ENCODE measurements around the gene CLDN6. TPM values are rescaled to one million over a fixed set of nuclear protein-coding genes. Genes with fewer than 3 reads are reported as not detected.

The CLDN6 gene
- total and polyA plus RNA-seq, 9 donors, result 1.8 TPM; not detected in 8

DNA sequence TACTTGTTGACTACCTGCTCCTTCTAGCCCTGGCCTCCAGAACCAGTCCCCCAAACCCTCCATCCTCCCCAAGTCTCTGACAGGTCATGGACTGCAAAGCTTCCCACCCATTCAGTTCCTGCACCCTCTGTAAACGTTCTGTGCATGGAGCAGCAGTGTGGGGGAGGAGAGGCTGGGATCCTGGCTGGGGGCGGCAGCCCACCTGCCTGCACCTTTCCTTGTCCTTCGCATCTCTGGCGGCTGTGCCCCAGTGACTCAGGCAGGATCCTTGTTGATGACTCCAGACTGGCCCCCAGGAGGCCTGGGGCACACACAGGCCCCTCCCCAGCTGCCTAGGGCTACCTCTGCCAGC lies 36.1 kb downstream of the CLDN6 start:
- H3K9me3 ChIP-seq, result no peaks in the 10 kb centered on the region
- intact Hi-C loops (cut with DNase I), result no loop called here
- H3K27ac ChIP-seq, result no peak overlapping the region
- no peak overlapping the region for H3K4me3 ChIP-seq
- H3K36me3 ChIP-seq, result no peaks in the 10 kb centered on the region
- TF ChIP-seq, protein P1, sequence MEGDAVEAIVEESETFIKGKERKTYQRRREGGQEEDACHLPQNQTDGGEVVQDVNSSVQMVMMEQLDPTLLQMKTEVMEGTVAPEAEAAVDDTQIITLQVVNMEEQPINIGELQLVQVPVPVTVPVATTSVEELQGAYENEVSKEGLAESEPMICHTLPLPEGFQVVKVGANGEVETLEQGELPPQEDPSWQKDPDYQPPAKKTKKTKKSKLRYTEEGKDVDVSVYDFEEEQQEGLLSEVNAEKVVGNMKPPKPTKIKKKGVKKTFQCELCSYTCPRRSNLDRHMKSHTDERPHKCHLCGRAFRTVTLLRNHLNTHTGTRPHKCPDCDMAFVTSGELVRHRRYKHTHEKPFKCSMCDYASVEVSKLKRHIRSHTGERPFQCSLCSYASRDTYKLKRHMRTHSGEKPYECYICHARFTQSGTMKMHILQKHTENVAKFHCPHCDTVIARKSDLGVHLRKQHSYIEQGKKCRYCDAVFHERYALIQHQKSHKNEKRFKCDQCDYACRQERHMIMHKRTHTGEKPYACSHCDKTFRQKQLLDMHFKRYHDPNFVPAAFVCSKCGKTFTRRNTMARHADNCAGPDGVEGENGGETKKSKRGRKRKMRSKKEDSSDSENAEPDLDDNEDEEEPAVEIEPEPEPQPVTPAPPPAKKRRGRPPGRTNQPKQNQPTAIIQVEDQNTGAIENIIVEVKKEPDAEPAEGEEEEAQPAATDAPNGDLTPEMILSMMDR (IDR thresholded peaks at IDR 0.05), result no peak
- TF ChIP-seq POLR2A (IDR thresholded peaks at IDR 0.05) (no peak), EP300 (IDR thresholded peaks at IDR 0.05) (no peak)
- H3K4me1 ChIP-seq (ENCODE audit: insufficient read depth), result peaks cover 8% of the 10 kb centered on the region
- no peaks in the 10 kb centered on the region for H3K27me3 ChIP-seq
- no peak for DNase-seq
- WGBS, 3 donors, result 59 to 66% (median 60%) methylated on average over 4 of the region's 4 CpGs

DNA sequence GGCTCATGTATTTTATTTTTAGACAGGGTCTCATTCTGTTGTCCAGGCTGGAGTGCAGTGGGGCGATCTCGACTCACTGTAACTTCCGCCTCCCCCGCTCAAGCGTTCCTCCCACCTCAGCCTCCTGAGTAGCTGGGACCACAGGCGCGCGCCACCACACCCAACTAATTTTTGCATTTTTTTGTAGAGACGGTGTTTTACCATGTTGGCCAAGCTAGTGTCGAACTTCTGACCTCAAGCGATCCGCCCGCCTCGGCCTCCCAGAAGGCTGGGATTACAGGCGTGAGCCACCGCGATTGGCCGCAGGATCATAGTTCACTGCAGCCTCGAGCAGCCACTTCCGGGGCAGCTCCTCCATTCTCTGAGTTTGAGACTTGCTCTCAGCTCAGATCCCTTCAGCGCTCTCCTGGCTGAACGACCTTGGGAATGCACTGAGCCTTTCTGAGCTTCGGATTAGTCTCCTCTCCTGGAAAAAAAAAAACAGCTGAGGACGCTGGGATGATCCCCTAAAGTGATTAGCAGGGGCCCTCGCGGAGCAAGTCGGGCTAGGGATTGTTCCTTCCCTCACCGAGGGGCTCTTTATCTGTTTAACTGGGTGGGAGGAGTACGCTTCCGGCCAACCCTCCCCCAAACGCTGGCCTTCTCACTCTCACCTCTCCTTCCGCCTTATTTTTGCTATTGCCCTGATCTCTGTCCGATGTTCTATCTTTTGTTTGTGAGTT lies 36.6 kb downstream of the CLDN6 start:
- Histone ChIP-seq H3K9me3 (no peaks in the 10 kb centered on the region), H3K4me1 (ENCODE audit: insufficient read depth) (peaks cover 8% of the 10 kb centered on the region), H3K27ac (no peak overlapping the region), H3K36me3 (no peaks in the 10 kb centered on the region), H3K27me3 (no peaks in the 10 kb centered on the region), H3K4me3 (peak overlapping the region; percentile 77)
- 20 to 32% (median 29%) methylated on average over 33 of the region's 33 CpGs for WGBS, 3 donors
- TF ChIP-seq EP300 (IDR thresholded peaks at IDR 0.05), result no peak
- TF ChIP-seq POLR2A (IDR thresholded peaks at IDR 0.05), result no peak
- TF ChIP-seq, protein P1 (IDR thresholded peaks at IDR 0.05), result no peak
- no peak for DNase-seq
- intact Hi-C loops (cut with DNase I), result no loop called here

DNA sequence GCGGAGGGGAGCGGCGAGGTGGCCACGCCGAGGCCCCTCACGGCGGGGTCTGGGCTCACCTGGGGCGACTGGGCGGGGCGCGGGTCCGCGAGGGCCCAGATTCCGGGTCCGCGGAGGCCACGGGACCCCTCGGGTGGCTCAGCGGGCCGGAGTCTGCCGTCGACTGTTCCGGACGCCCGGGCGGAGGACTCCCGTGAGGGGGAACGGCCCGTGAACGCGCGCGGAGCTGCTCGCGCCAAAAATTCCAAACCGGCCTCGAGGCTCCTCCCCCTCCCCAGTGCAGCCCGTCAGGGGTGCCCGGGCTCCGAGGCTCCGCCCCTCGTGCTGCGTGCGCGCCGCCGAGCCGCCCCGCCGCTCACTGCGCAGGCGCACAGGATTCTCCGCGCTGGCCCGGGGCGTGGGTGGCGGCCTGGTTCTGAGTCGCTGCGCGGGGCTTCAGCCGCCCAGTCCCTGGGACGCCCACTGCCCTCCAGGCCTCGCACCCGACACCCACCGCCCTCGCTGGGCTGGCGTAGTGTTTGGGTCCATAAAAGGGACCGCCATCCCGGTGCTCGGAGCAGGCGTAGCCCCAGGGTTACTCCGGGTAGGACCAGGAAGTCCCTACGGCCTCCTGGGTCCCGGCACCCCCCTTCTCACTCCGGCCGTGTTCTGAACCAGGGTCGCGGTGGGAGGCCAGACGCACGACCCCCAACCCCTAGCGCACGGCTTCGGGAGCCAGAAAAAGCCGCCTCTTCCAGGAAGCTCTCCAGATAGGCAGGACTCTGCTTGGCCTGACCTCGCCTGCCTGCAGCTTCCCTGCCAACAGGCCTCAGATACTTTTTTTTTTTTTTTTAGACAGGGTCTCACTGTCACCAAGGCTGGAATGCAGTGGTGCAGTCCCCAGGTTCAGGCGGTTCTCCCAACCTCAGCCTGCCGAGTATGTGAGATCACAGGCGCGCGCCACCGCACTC lies 37.5 kb downstream of the CLDN6 start, which contains the start of gene PKMYT1:
Gene PKMYT1, minus strand, starts transcription at position 220 of the 950 bp plus-strand sequence. CDS start 789 bp downstream, outside the sequence.
- WGBS, 3 donors, result 4 to 9% (median 8%) methylated on average over 55 to 91 of the region's 91 CpGs
- TF ChIP-seq, protein P1 (IDR thresholded peaks at IDR 0.05), result no peak
- TF ChIP-seq POLR2A (IDR thresholded peaks at IDR 0.05), result peak; percentile 91
- no peak for TF ChIP-seq EP300 (IDR thresholded peaks at IDR 0.05)
- intact Hi-C loops (cut with DNase I), result no loop called here

DNA sequence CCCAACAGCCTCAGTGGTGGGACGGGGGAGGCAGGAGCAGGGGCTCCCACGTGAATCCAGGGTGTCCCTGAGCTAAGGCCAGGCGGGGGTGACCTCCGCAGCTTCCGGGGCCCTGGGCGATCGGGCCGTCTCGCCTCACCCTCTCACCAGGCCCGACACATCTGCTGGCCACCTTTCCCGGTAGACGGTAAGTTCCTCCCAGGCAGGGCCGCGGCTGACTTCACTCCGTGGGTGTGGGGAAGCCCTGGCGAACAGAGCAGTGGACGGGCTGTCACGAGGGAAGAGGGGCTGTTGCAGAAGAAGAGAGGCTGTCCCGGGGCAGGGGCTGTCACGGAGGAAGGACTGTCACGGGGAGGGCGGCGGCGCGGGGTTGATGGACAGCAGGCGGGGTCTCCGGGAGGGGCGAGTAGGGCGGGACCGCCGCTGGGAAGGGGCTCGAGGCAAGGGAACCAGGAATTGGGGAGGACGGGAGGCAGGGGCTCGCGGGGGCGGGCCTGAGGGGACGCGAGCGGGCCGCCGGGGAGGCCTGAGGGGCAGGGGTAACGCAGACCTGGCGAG lies 38.2 kb downstream of the CLDN6 start:
- Histone ChIP-seq H3K9me3 (no peaks in the 10 kb centered on the region), H3K27ac (no peak overlapping the region), H3K4me3 (peak overlapping the region; percentile 77), H3K27me3 (no peaks in the 10 kb centered on the region), H3K36me3 (no peaks in the 10 kb centered on the region), H3K4me1 (ENCODE audit: insufficient read depth) (peaks cover 6% of the 10 kb centered on the region)
- intact Hi-C loops (cut with DNase I), result no loop called here
- DNase-seq, result peak in 1 of 5 donors; percentile 50
- no peak for TF ChIP-seq POLR2A (IDR thresholded peaks at IDR 0.05)
- no peak for TF ChIP-seq EP300 (IDR thresholded peaks at IDR 0.05)
- TF ChIP-seq, protein P1 (IDR thresholded peaks at IDR 0.05), result no peak
- 1 to 4% (median 3%) methylated on average over 33 to 43 of the region's 43 CpGs for WGBS, 3 donors

More for the DNA sequence above, 37.5 kb downstream of the CLDN6 start, which contains the start of gene PKMYT1:
- peak; percentile 90 to 97 (median 94) for DNase-seq
- peak within 1 kb of the TSS; percentile 4 to 59 for H3K27ac ChIP-seq
- H3K4me3 ChIP-seq, result peak within 1 kb of the TSS; percentile 77
- H3K27me3 ChIP-seq, result no peaks in the 10 kb centered on the region
- H3K9me3 ChIP-seq, result no peaks in the 10 kb centered on the region
- H3K4me1 ChIP-seq (ENCODE audit: insufficient read depth), result peaks cover 8% of the 10 kb centered on the region
- no peaks in the 10 kb centered on the region for H3K36me3 ChIP-seq

All from ovary (tissue), 9 donors.